GM19452 (cell line): ENCODE results near the gene PREX1.
A peak's percentile ranks its signal among the peaks of the same experiment; 100 is the strongest.

Experiments used
- ATAC-seq: cut with Tn5 transposase; IDR thresholded peaks from one replicate; pipeline ENCODE4 v1.9.1; 2021; ENCODE audit not compliant: unreplicated experiment

Gene PREX1

GRCh38 chr20:48794816-48795457, 32.9 kb downstream of the PREX1 start:
- no peak for ATAC-seq

DNA sequence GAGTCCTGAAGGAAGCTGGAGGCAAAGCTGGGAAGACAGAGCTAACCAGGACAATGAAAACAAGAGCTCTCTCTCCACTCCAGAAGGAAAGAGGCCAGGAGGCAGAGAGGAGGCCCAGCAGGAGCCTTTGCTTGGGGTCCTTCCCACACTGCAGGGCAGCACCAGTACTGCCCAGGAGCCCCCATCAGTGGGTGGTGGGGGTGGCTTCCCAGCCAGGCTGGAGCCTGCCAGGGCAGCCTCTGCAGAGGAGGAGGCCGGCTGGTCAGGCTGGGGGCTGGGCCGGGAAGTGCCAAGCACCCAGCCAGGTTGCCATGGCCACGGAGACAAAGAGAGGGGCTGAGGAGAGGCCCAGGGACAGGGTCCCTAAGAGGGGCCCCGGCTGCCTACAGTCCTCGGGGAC, 33.4 kb downstream of the PREX1 start:
- ATAC-seq: no peak

DNA sequence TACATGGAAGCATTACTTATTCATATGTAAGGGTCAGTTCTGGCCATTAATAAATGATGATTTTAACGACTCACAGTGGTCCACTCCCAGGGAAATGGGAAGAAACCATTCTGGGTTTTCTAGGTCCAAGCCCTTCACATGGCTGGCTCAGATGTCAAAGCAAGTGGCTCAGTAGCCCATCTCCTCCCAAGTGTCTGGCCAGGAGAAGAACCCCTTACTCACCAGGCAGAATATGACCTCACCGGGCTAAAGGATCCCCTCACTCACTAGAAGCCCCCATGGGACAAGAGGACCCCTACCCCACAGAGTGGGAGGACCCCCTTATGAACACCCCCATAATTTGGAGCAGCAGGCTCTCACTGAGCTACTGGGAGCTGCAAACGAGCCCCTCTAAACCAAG, 34.0 kb downstream of the PREX1 start:
- ATAC-seq: no peak

DNA sequence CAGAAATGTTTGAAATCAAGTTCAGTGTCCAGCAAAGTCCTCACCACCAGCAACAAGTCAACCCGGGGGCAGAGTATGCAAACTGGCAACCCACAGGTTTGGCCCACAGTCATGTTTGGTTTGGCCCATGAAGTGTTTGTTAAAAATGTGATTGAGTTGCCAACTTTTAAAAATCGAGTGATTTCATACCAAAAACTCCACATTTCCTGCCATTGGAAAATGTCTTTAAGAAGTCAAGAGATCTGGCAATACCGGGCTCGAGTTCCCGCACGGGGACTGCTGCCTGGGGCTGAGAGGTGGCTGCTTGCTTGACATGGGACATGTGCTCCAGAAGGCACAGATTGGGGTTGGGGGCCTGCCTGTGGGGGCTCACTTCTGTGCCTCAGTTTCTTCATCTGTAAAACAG, 36.1 kb downstream of the PREX1 start:
- no peak for ATAC-seq

DNA sequence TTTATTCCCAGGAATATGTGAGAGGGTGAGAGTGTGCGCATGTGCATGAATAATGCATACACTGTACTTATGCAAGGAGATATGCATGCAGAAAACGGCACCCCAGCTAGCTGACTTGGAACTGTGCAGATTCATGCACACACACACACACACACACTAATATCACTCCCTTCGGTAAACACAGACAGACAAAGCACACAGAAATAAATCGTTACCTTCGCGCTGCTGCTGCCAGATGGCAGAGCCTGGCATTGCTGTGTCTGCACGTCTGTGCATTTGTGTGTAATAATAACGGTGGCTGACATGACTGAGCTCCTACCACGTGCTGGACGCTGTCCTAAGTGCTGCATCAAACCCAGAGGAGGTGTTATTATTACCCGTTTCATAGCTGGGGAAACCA, 36.8 kb downstream of the PREX1 start:
- ATAC-seq: no peak

DNA sequence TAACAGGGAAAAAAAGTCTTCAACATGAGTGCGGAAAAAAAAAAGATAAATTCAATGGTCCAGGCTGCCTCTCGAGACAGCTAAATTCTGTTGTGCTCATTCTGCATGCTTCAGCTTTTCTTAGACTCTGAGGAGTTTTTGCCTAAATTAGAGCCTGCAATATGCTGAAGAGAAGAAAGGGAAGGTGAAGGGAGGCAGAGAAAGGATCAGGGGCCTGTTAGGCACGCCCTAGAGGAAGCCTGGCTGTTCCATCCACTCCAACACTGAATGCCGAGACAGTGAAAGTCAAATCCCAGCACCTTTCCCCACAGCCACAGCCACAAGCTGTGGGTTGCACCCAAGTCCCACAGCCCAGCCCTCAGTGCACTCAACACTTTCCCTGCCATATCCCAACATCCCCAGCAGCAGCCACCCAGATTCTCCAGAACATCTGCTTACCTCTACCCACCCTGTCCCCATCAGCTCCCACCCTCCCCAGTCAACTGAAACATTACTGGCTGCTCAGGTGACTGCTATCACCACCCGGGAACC, 37.3 kb downstream of the PREX1 start:
- ATAC-seq: no peak

DNA sequence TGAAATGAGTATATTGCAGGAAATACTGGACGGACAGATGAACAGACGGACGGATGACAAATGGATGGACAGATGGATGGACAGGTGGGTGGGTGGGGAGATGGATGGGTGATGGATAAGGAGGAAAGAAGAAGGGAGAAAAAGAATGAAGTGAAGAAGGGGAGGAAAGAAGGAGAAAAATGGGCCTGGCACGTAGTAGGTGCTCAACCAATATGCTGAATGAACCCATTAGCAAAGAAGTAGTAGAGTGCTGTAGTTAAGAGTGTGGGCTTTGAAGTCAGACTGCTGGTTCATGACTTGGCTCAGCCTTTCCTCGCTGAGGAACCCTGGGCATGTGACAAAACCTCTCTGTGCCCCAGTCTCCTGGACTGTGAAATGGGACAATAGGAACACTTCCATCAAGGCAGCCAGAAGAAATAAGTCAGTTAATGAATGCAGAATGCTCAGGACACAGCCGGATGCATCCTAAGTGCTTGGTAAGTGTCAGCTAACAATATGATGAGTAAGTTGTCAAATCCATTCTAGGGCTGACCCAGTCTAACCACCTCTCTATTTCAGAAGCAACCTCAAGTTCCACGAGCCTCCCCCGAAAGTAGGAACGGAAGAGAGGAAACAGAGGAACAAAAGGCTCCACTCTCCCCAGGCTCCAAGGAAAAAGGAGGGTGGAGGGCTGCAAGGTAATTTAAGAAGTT, 37.9 kb downstream of the PREX1 start:
- ATAC-seq: no peak

DNA sequence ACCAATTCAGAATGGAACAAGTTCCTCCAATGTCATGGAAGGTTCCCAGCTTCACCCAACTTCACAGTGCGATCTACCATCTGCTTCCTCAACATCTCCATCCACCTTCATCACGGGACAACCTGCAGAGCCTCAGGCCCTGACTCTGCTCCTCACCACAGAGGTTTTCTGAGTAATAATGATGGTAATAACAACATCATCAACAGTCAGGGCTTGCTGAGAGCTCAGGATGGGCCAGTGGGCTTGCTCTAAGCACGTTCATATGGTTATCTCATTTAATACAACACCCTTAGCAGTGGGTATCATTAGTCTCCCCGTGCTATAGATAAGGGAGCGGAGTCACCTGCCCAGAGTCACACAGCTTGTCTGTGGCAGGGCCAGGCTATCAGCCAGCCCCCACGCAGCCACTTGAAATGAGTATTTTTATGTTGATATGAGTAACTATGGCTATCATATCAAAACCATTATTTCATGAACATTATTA, 38.6 kb downstream of the PREX1 start:
- ATAC-seq: peak; percentile 27

DNA sequence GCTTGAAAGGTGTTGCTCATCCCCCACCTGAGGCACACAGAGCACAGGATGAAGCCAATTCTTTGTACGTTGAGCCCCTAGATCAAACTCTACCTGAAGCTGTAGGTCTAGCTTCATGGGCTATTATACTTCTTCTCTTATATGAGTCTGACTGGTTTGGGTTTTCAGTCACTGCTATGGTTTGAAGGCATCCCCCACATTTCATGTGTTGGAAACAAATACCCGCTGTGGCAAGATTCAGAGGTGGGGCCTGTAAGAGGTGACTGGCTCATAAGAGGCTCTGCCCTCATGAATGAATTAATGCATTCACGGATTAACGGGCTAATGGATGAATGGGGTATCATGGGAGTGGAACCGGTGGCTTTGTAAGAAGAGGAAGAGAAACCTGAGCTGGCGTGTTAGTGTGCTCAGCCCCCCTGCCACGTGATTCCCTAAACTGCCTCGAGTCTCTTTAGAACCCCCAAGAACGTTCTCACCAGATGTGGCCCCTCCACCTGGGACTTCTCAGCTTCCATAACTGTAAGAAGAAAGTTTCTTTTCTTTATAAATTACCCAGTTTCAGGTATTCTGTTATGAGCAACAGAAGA, 39.2 kb downstream of the PREX1 start:
- peak; percentile 53 for ATAC-seq

GRCh38 chr20:48787861-48788375, 39.9 kb downstream of the PREX1 start:
- no peak for ATAC-seq

- no peak for ATAC-seq
Observed at GRCh38 chr20:48786951-48787705, 40.7 kb downstream of the PREX1 start.

DNA sequence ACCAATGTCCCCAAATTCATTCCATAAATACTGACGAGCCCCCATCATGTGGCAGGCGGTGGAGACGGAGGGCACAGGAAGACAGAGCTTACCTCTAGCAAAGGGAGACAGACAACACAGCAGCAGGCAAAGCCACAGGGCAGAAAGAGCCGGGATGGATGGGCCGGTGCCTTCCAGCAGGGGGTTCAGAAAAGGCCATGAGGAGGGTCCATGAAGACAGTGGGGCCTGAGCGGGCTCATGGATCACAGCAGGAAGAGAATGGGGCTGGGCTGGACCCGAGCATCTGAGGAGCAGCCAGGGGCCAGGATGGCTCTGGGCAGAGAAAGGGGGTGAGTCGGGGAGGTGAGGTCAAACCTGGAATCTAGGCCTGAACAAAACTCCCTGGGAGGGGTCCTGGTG, 42.0 kb downstream of the PREX1 start:
- ATAC-seq: no peak

DNA sequence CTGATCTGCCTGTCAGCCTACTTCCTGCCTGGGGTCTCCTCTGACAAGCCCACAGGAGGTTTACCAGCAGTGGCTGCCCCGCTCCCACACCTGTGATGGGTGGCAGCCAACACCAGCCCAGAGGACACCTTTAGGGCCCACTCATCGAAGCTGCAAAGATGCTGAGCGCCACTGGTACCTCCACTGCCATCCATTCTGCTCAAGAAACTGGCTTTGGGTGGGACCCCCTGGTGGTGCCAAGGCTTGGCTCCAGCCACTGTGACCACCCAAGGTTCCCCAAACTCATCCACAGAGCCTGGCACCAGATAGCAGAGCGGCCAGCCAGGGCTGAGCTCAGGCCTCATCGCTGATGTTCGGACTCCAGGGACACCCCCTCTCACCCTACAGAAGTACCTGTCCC, 42.5 kb downstream of the PREX1 start:
- no peak for ATAC-seq

GRCh38 chr20:48784273-48784641, 43.5 kb downstream of the PREX1 start:
- ATAC-seq: no peak

GRCh38 chr20:48783533-48784272, 44.1 kb downstream of the PREX1 start:
- no peak for ATAC-seq

GRCh38 chr20:48782901-48783308, 44.9 kb downstream of the PREX1 start:
- no peak for ATAC-seq

- no peak for ATAC-seq
Observed at GRCh38 chr20:48782053-48782452, 45.7 kb downstream of the PREX1 start.

GRCh38 chr20:48781634-48782033, 46.2 kb downstream of the PREX1 start:
- ATAC-seq: no peak

- ATAC-seq: no peak
Observed at GRCh38 chr20:48779435-48779834, 48.4 kb downstream of the PREX1 start.

DNA sequence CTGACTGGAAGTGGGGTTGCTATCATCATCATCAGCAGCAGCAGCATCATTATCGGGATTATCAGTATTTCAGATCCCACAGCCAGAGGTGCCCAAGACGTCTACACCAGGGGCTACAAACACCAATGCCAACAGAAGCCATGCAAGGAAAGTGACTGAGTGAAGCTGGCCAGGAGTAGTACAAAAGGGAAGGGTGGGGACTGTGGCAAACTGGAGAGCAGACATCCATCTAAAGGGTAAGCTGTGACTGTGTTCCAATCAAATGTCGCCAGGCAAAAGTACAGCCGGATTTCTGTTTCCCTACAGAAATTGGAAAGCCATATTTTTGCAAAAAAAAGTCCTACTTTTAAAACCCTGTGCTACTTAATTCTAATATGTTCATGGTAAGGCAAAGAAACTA, 50.0 kb downstream of the PREX1 start:
- no peak for ATAC-seq

GRCh38 chr20:48777005-48777404, 50.8 kb downstream of the PREX1 start:
- ATAC-seq: no peak
